B cell (primary cell): ENCODE data around the gene STPG4. TPM values are rescaled to one million over a fixed set of nuclear protein-coding genes. Genes with fewer than 3 reads are reported as not detected.

Experiments used
- ATAC-seq: fragments of 200-7000 bp; cut with Tn5 transposase; one replicate; pipeline ENCODE4 v1.10.0; 2021; ENCODE audit warnings: low read depth, mild to moderate bottlenecking, moderate number of reproducible peaks, moderate library complexity
- CTCF ChIA-PET: fragments of 350-600 bp; sonication (Branson Sonifier 250); formaldehyde crosslinking; loops from one replicate; lab custom pipeline; 2021; ENCODE audit warnings: antibody characterized with exemption, inconsistent platforms; lab: Charles Lee
- POLR2A ChIA-PET: fragments of 350-600 bp; sonication (Branson Sonifier 250); formaldehyde crosslinking; loops from one replicate; lab custom pipeline; 2021; ENCODE audit warnings: antibody characterized with exemption; lab: Charles Lee
- DNase-seq: peaks from one replicate; pipeline ENCODE4 v3.0.0; 2013
- H2AFZ ChIP-seq: 2 replicates; pipeline ENCODE4 v1.6.1; 2012; ENCODE audit warnings: mild to moderate bottlenecking, low read depth, low read length; ENCODE audit not compliant: insufficient read depth, poor library complexity, severe bottlenecking
- H3K27ac ChIP-seq, 2 donors: 1 replicate in 1 of 2; 2 replicates in 1 of 2; pipeline ENCODE4 v1.5.1; 2012 to 2013; ENCODE audit warnings: low read length in 2 of 2, mild to moderate bottlenecking in 2 of 2, moderate library complexity in 1 of 2
- H3K27me3 ChIP-seq, 4 experiments: fragments of 200-600 bp in 1 of 4; sonication (generic) in 1 of 4; replicated peaks in 1 of 4; 1 replicate in 2 of 4; 2 replicates in 2 of 4; pipeline versions ENCODE4 v1.6.1 to v1.7.0; 2013 to 2016; ENCODE audit warnings: low read length in 3 of 4, mild to moderate bottlenecking in 2 of 4, mixed read lengths in 1 of 4, moderate library complexity in 1 of 4; ENCODE audit not compliant: insufficient read depth in 4 of 4, control insufficient read depth in 3 of 4; ENCODE audit errors: control extremely low read depth in 1 of 4
- H3K36me3 ChIP-seq, 2 experiments: replicated peaks in 1 of 2; 1 replicate in 1 of 2; 2 replicates in 1 of 2; pipeline versions ENCODE4 v1.6.1 to v1.7.1; 2013; ENCODE audit warnings: low read length in 1 of 2; ENCODE audit not compliant: insufficient read depth in 2 of 2, control insufficient read depth in 1 of 2; ENCODE audit errors: control extremely low read depth in 1 of 2, extremely low read depth in 1 of 2
- H3K4me1 ChIP-seq, 2 donors: fragments of 200-600 bp in 1 of 2; sonication (generic) in 1 of 2; 1 replicate in 1 of 2; 2 replicates in 1 of 2; pipeline versions ENCODE4 v1.5.1 to v1.6.1; 2013 to 2017; ENCODE audit warnings: low read length in 2 of 2; ENCODE audit not compliant: control insufficient read depth in 2 of 2, insufficient read depth in 2 of 2
- H3K4me2 ChIP-seq: replicated peaks from 2 replicates; pipeline ENCODE3; 2012; ENCODE audit warnings: mild to moderate bottlenecking, low read depth, low read length; ENCODE audit not compliant: poor library complexity, severe bottlenecking
- H3K4me3 ChIP-seq, 5 experiments: fragments of 200-600 bp in 1 of 5; sonication (generic) in 1 of 5; 1 replicate in 3 of 5; 2 replicates in 2 of 5; pipeline versions ENCODE4 v1.5.1 to v1.7.0; 2011 to 2016; ENCODE audit warnings: low read length in 4 of 5, mild to moderate bottlenecking in 4 of 5, low read depth in 2 of 5, control low read depth in 1 of 5, moderate library complexity in 1 of 5; ENCODE audit not compliant: insufficient read depth in 1 of 5; ENCODE audit errors: control extremely low read depth in 1 of 5, extremely low read depth in 1 of 5
- H3K79me2 ChIP-seq: fragments of 200-600 bp; sonication (generic); one replicate; pipeline ENCODE4 v1.6.0; 2016; ENCODE audit warnings: low read length; ENCODE audit not compliant: control insufficient read depth, insufficient read depth
- H3K9ac ChIP-seq: fragments of 200-600 bp; sonication (generic); 2 replicates; pipeline ENCODE4 v1.6.1; 2017; ENCODE audit warnings: mild to moderate bottlenecking, low read length, moderate library complexity
- H3K9me3 ChIP-seq, 3 donors: one replicate each; pipeline versions ENCODE4 v1.6.1 to v1.7.1; 2013; ENCODE audit warnings: low read length in 2 of 3; ENCODE audit not compliant: control insufficient read depth in 2 of 3, insufficient read depth in 1 of 3; ENCODE audit errors: control extremely low read depth in 1 of 3
- H4K20me1 ChIP-seq: 2 replicates; pipeline ENCODE4 v1.6.0; 2012; ENCODE audit warnings: mild to moderate bottlenecking, low read length; ENCODE audit not compliant: insufficient read depth, control insufficient read depth, poor library complexity, severe bottlenecking
- H3K27ac Mint-ChIP-seq: one replicate; pipeline ENCODE4 v1.8.0; 2021; ENCODE audit warnings: mixed read lengths
- H3K27me3 Mint-ChIP-seq: one replicate; pipeline ENCODE4 v1.8.0; 2021; ENCODE audit warnings: mixed read lengths
- H3K4me1 Mint-ChIP-seq: one replicate; pipeline ENCODE4 v1.8.0; 2021; ENCODE audit warnings: mixed read lengths
- H3K4me3 Mint-ChIP-seq: one replicate; pipeline ENCODE4 v1.8.0; 2021; ENCODE audit warnings: mixed read lengths
- H3K9me3 Mint-ChIP-seq: one replicate; pipeline ENCODE4 v1.8.0; 2022; ENCODE audit warnings: mixed read lengths; ENCODE audit not compliant: insufficient read depth
- EZH2 ChIP-seq: IDR thresholded peaks from 2 replicates; pipeline ENCODE4 v1.6.1; 2012; ENCODE audit warnings: borderline replicate concordance, low read depth, mild to moderate bottlenecking, moderate library complexity, low read length; ENCODE audit not compliant: insufficient read depth, poor library complexity, severe bottlenecking
- WGBS: methylation state at CpG from one replicate; pipeline ENCODE4 v1.1.5; 2013; ENCODE audit warnings: missing lambda C conversion rate; ENCODE audit not compliant: insufficient coverage; 5-methylcytosine and 5-hydroxymethylcytosine counted together
- intact Hi-C: fragments of 100-400 bp; cut with micrococcal nuclease; formaldehyde crosslinking; loops from one replicate; pipeline ENCODE4 v1.10.0; 2022
- polyA plus RNA-seq: library from polyadenylated mRNA; depleted of rRNA; stranded (reverse); fragments of >200 nt; gene quantifications from 2 replicates; pipeline ENCODE4 v1.2.3, GENCODE V29; 2012
- total RNA-seq, 2 donors: library from RNA; stranded (reverse); fragments of 120-200 nt in 1 of 2; gene quantifications; 1 replicate in 1 of 2; 2 replicates in 1 of 2; pipeline versions ENCODE4 v1.2.3 to v1.2.4, GENCODE V29; 2013 to 2022
- TF ChIP-seq, protein P1 (sequence below): fragments of 200-600 bp; IDR thresholded peaks from one replicate; pipeline ENCODE4 v1.8.0; 2022; ENCODE audit warnings: antibody characterized with exemption, mild to moderate bottlenecking

STPG4 gene
- total and polyA plus RNA-seq, 2 donors (not counting 1 experiment from before 2014, with no cell fraction given), result 0.31 to 0.79 TPM

GRCh38 chr2:47060652-47061170, 94.4 kb downstream of the STPG4 start:
- ChIA-PET CTCF (no interaction called here), POLR2A (no interaction called here)
- Histone ChIP-seq H3K79me2 (peaks cover 32% of the 10 kb centered on the region), H3K9me3 (no peaks in the 10 kb centered on the region), H3K36me3 (peaks cover 1 to 69% of the 10 kb centered on the region in 2 experiments), H3K9ac (no peak overlapping the region), H3K4me1 (peaks cover 31 to 36% of the 10 kb centered on the region in 2 donors), H4K20me1 (no peaks in the 10 kb centered on the region), H3K4me2 (no peak overlapping the region), H3K4me3 (no peak overlapping the region), H3K27ac (no peak overlapping the region), H2AFZ (no peak overlapping the region), H3K27me3 (no peaks in the 10 kb centered on the region)
- Mint-ChIP-seq H3K4me3 (no peak overlapping the region), H3K27ac (no peak overlapping the region), H3K9me3 (no peaks in the 10 kb centered on the region), H3K4me1 (peaks cover 30% of the 10 kb centered on the region), H3K27me3 (no peaks in the 10 kb centered on the region)
- DNase-seq (no peak), ATAC-seq (no peak)
- WGBS, result 99% methylated on average over 8 of the region's 11 CpGs
- intact Hi-C loops, result no loop called here
- TF ChIP-seq, protein P1, sequence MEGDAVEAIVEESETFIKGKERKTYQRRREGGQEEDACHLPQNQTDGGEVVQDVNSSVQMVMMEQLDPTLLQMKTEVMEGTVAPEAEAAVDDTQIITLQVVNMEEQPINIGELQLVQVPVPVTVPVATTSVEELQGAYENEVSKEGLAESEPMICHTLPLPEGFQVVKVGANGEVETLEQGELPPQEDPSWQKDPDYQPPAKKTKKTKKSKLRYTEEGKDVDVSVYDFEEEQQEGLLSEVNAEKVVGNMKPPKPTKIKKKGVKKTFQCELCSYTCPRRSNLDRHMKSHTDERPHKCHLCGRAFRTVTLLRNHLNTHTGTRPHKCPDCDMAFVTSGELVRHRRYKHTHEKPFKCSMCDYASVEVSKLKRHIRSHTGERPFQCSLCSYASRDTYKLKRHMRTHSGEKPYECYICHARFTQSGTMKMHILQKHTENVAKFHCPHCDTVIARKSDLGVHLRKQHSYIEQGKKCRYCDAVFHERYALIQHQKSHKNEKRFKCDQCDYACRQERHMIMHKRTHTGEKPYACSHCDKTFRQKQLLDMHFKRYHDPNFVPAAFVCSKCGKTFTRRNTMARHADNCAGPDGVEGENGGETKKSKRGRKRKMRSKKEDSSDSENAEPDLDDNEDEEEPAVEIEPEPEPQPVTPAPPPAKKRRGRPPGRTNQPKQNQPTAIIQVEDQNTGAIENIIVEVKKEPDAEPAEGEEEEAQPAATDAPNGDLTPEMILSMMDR, result no peak
- no peak for TF ChIP-seq EZH2

- no peaks in the 10 kb centered on the region for H3K9me3 ChIP-seq
- TF ChIP-seq, protein P1, result no peak
- no peak for TF ChIP-seq EZH2
- peaks cover 46% of the 10 kb centered on the region for H3K4me1 Mint-ChIP-seq
- no peak overlapping the region for H3K4me3 ChIP-seq
- no peak overlapping the region for H2AFZ ChIP-seq
- peak overlapping the region; percentile 52 for H3K9ac ChIP-seq
- peak; percentile 18 for ATAC-seq
- ChIA-PET CTCF (interaction anchor here (0.8 to 0.9 kb wide), 2 partner anchors 13 to 215 kb away, joined by 3 to 6 read pairs; no protein-coding TSS in a partner anchor), POLR2A (no interaction called here)
- peak overlapping the region; percentile 86 for H3K4me3 Mint-ChIP-seq
- H4K20me1 ChIP-seq, result no peaks in the 10 kb centered on the region
- H3K79me2 ChIP-seq, result peaks cover 29% of the 10 kb centered on the region
- no peaks in the 10 kb centered on the region for H3K27me3 ChIP-seq
- peak overlapping the region; percentile 78 for H3K4me2 ChIP-seq
- no peak for DNase-seq
- no peaks in the 10 kb centered on the region for H3K27me3 Mint-ChIP-seq
- H3K27ac ChIP-seq, result peak overlapping the region; percentile 86 to 87
- peaks cover 1 to 70% of the 10 kb centered on the region in 2 experiments for H3K36me3 ChIP-seq
- peak overlapping the region; percentile 98 for H3K27ac Mint-ChIP-seq
- 70% methylated on average over 7 of the region's 11 CpGs for WGBS
- peaks cover 39 to 43% of the 10 kb centered on the region in 2 donors for H3K4me1 ChIP-seq
- intact Hi-C loops, result no loop called here
- no peaks in the 10 kb centered on the region for H3K9me3 Mint-ChIP-seq
These were observed 96.8 kb downstream of the STPG4 start for GRCh38 chr2:47058003-47058931.
